WTC11 (cell line): ENCODE measurements around the gene LCMT2. TPM values are rescaled to one million over a fixed set of nuclear protein-coding genes. Genes with fewer than 3 reads are reported as not detected.

ENCODE experiments used
- ATAC-seq: fragments of 200-7000 bp; cut with Tn5 transposase; 2 replicates; pipeline ENCODE4 v1.10.0; 2021; ENCODE audit warnings: mild to moderate bottlenecking, moderate library complexity
- CTCF ChIA-PET: fragments of 300-600 bp; sonication (Branson Sonifier 250); formaldehyde crosslinking; loops from one replicate; lab custom pipeline; 2021; ENCODE audit warnings: antibody characterized with exemption; lab: Charles Lee
- POLR2A ChIA-PET: fragments of 350-600 bp; sonication (Branson Sonifier 250); formaldehyde crosslinking; loops from one replicate; lab custom pipeline; 2021; ENCODE audit warnings: antibody characterized with exemption; lab: Charles Lee
- DNase-seq: peaks from one replicate; pipeline ENCODE4 v3.0.0; 2021; ENCODE audit warnings: low spot score
- H3K27ac Mint-ChIP-seq: 2 replicates; pipeline ENCODE4 v1.8.0; 2021; ENCODE audit warnings: mixed read lengths
- H3K27me3 Mint-ChIP-seq: 2 replicates; pipeline ENCODE4 v1.8.0; 2021; ENCODE audit warnings: low read depth, mild to moderate bottlenecking, moderate library complexity, mixed read lengths
- H3K36me3 Mint-ChIP-seq: 2 replicates; pipeline ENCODE4 v1.8.0; 2021; ENCODE audit warnings: mixed read lengths
- H3K4me1 Mint-ChIP-seq: 2 replicates; pipeline ENCODE4 v1.8.0; 2022; ENCODE audit warnings: mixed read lengths
- H3K4me3 Mint-ChIP-seq: 2 replicates; pipeline ENCODE4 v1.8.0; 2021; ENCODE audit warnings: mild to moderate bottlenecking, moderate library complexity, mixed read lengths
- H3K9me3 Mint-ChIP-seq: 2 replicates; pipeline ENCODE4 v1.8.0; 2021; ENCODE audit warnings: mixed read lengths
- CBFB ChIP-seq: sonication (generic); formaldehyde crosslinking; IDR thresholded peaks from 2 replicates; pipeline ENCODE4 v1.8.1; 2022; ENCODE audit warnings: mild to moderate bottlenecking, low read depth, missing genetic modification reagents
- CDX4 ChIP-seq: fragments of 250-450 bp; sonication (Bioruptor Pico); IDR thresholded peaks from 2 replicates; pipeline ENCODE4 v1.9.0; 2021; ENCODE audit warnings: moderate library complexity, mild to moderate bottlenecking, inconsistent platforms, borderline replicate concordance
- FOXP4 ChIP-seq: sonication (generic); formaldehyde crosslinking; IDR thresholded peaks from 2 replicates; pipeline ENCODE4 v1.8.0; 2022; ENCODE audit warnings: mild to moderate bottlenecking, missing genetic modification reagents
- IRF2 ChIP-seq: sonication (generic); formaldehyde crosslinking; IDR thresholded peaks from 2 replicates; pipeline ENCODE4 v1.8.0; 2022; ENCODE audit warnings: low read depth, missing genetic modification reagents, borderline replicate concordance
- KAT7 ChIP-seq: sonication (generic); formaldehyde crosslinking; IDR thresholded peaks from 2 replicates; pipeline ENCODE4 v1.8.1; 2023; ENCODE audit warnings: missing genetic modification reagents, mild to moderate bottlenecking, borderline replicate concordance
- RELA ChIP-seq: sonication (generic); formaldehyde crosslinking; IDR thresholded peaks from 2 replicates; pipeline ENCODE4 v1.8.1; 2022; ENCODE audit warnings: missing genetic modification reagents, mild to moderate bottlenecking, borderline replicate concordance
- STAT6 ChIP-seq: sonication (generic); formaldehyde crosslinking; conservative IDR thresholded peaks from 2 replicates; pipeline ENCODE4 v1.8.1; 2023; ENCODE audit warnings: mild to moderate bottlenecking, low read depth, missing genetic modification reagents, moderate library complexity
- TEAD1 ChIP-seq: sonication (generic); formaldehyde crosslinking; IDR thresholded peaks from 2 replicates; pipeline ENCODE4 v1.8.0; 2022; ENCODE audit warnings: mild to moderate bottlenecking, missing genetic modification reagents
- ZNF232 ChIP-seq: sonication (generic); formaldehyde crosslinking; IDR thresholded peaks from 2 replicates; pipeline ENCODE4 v1.8.0; 2022; ENCODE audit warnings: mild to moderate bottlenecking, missing genetic modification reagents
- ZNF281 ChIP-seq: sonication (generic); formaldehyde crosslinking; IDR thresholded peaks from 2 replicates; pipeline ENCODE4 v1.8.0; 2023; ENCODE audit warnings: mild to moderate bottlenecking, missing genetic modification reagents
- ZNF416 ChIP-seq: fragments of 250-450 bp; sonication (Bioruptor Pico); IDR thresholded peaks from 2 replicates; pipeline ENCODE4 v1.9.0; 2021; ENCODE audit warnings: mild to moderate bottlenecking, inconsistent platforms
- total RNA-seq: library from RNA; stranded (reverse); gene quantifications from 3 replicates; pipeline ENCODE4 v1.2.3, GENCODE V29; 2021
- TF ChIP-seq, protein P1 (sequence below): sonication (generic); formaldehyde crosslinking; IDR thresholded peaks from 2 replicates; pipeline ENCODE4 v1.8.1; 2023; ENCODE audit warnings: mild to moderate bottlenecking, missing genetic modification reagents, moderate library complexity
- TF ChIP-seq, protein P2 (sequence below): fragments of 250-450 bp; sonication (Bioruptor Pico); IDR thresholded peaks from 2 replicates; pipeline ENCODE4 v1.9.0; 2021; ENCODE audit warnings: mild to moderate bottlenecking
- TF ChIP-seq, protein P3 (sequence below): sonication (generic); formaldehyde crosslinking; IDR thresholded peaks from 2 replicates; pipeline ENCODE4 v1.8.1; 2023; ENCODE audit warnings: mild to moderate bottlenecking, missing genetic modification reagents, moderate library complexity
- TF ChIP-seq, protein P4 (sequence below): fragments of 250-450 bp; sonication (Bioruptor Pico); IDR thresholded peaks from 2 replicates; pipeline ENCODE4 v2.1.2; 2022; ENCODE audit warnings: mild to moderate bottlenecking, moderate library complexity

LCMT2 gene
- total RNA-seq, 1 experiment from 2014 or later, result 7.6 TPM

- TF ChIP-seq, protein P1, sequence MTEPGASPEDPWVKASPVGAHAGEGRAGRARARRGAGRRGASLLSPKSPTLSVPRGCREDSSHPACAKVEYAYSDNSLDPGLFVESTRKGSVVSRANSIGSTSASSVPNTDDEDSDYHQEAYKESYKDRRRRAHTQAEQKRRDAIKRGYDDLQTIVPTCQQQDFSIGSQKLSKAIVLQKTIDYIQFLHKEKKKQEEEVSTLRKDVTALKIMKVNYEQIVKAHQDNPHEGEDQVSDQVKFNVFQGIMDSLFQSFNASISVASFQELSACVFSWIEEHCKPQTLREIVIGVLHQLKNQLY (CRISPR knock-in tag), result no peak
- TF ChIP-seq, protein P2, sequence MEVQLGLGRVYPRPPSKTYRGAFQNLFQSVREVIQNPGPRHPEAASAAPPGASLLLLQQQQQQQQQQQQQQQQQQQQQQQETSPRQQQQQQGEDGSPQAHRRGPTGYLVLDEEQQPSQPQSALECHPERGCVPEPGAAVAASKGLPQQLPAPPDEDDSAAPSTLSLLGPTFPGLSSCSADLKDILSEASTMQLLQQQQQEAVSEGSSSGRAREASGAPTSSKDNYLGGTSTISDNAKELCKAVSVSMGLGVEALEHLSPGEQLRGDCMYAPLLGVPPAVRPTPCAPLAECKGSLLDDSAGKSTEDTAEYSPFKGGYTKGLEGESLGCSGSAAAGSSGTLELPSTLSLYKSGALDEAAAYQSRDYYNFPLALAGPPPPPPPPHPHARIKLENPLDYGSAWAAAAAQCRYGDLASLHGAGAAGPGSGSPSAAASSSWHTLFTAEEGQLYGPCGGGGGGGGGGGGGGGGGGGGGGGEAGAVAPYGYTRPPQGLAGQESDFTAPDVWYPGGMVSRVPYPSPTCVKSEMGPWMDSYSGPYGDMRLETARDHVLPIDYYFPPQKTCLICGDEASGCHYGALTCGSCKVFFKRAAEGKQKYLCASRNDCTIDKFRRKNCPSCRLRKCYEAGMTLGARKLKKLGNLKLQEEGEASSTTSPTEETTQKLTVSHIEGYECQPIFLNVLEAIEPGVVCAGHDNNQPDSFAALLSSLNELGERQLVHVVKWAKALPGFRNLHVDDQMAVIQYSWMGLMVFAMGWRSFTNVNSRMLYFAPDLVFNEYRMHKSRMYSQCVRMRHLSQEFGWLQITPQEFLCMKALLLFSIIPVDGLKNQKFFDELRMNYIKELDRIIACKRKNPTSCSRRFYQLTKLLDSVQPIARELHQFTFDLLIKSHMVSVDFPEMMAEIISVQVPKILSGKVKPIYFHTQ (CRISPR knock-in tag), result no peak
- TF ChIP-seq, protein P3, sequence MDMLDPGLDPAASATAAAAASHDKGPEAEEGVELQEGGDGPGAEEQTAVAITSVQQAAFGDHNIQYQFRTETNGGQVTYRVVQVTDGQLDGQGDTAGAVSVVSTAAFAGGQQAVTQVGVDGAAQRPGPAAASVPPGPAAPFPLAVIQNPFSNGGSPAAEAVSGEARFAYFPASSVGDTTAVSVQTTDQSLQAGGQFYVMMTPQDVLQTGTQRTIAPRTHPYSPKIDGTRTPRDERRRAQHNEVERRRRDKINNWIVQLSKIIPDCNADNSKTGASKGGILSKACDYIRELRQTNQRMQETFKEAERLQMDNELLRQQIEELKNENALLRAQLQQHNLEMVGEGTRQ (CRISPR knock-in tag), result no peak
- TF ChIP-seq TEAD1 (CRISPR knock-in tag), result no peak
Measured at GRCh38 chr15:43299884-43300283, 30.5 kb downstream of the LCMT2 start (continued).

DNA sequence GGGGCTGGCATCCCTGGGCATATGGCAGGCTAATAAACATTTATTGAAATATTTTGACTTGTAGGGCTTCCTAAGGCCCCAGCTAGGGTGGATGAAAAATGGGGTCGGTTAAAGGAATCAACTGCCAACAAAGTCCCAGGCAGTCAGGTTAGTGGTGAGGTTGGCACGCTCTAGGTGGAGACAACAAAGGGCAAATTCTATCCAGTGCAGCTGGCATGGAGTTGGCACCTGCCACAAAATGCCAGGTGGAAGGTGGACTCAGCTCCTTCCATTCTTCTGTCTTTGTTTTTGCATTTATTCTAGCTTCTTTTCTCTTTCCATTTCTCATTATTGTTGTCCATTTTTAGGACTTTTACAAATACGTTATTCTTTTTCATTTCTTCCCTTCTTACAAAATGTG, 31.0 kb downstream of the LCMT2 start:
- ATAC-seq (no peak), DNase-seq (no peak)
- H3K4me1 Mint-ChIP-seq, result peaks cover 13% of the 10 kb centered on the region
- CTCF ChIA-PET, result no interaction called here
- TF ChIP-seq ZNF416 (CRISPR knock-in tag), result no peak
- no peak for TF ChIP-seq FOXP4 (CRISPR knock-in tag)
- no peak for TF ChIP-seq ZNF232
- no peak for TF ChIP-seq STAT6 (CRISPR knock-in tag)
- no peak for TF ChIP-seq CDX4
- no peak overlapping the region for H3K4me3 Mint-ChIP-seq
- POLR2A ChIA-PET, result no interaction called here
- no peaks in the 10 kb centered on the region; the same call in none of the 2 replicates for H3K27me3 Mint-ChIP-seq
- H3K36me3 Mint-ChIP-seq, result no peaks in the 10 kb centered on the region
- H3K9me3 Mint-ChIP-seq, result no peaks in the 10 kb centered on the region
- H3K27ac Mint-ChIP-seq, result no peak overlapping the region

DNA sequence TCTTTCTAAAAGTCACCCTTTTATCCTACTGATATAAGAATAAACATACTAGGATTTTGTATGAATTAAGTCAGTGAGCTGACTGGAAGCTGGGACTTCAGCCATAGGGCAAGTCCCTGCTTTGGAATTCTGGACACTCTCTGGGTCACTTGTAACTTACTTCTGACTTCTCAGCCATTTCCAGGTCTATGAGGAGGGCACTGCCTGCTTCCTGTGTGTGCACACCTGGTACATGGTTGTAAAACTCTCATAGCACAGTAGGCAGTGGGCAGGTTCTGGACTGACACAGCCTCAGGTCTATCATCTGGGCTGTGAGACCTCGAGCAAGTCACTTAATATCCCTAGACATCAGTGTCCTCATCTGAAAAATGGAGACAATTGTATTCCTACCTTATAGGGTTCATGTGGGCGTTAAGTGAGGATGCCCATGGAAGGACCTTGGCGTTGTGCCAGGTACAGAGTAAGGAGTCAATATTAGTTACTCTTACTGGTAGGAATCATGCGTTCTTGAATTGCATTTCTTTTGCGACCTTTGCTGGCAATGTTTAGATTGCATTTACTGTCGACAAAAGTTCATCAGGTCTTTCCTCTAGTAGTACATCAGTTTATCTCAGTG, 36.2 kb downstream of the LCMT2 start:
- DNase-seq (no peak), ATAC-seq (no peak)
- ChIA-PET POLR2A (no interaction called here), CTCF (interaction anchor here (1.0 to 1.7 kb wide), 7 partner anchors 7 to 90 kb away, joined by 3 to 14 read pairs (median 6); partner anchors contain the start of gene TGM7)
- no peak overlapping the region for H3K27ac Mint-ChIP-seq
- H3K27me3 Mint-ChIP-seq, result peaks cover 8% of the 10 kb centered on the region
- no peaks in the 10 kb centered on the region for H3K9me3 Mint-ChIP-seq
- peak overlapping the region; percentile 56 for H3K4me3 Mint-ChIP-seq
- H3K4me1 Mint-ChIP-seq, result peaks cover 25% of the 10 kb centered on the region
- no peaks in the 10 kb centered on the region for H3K36me3 Mint-ChIP-seq
- TF ChIP-seq KAT7 (CRISPR knock-in tag) (no peak), CBFB (CRISPR knock-in tag) (no peak), IRF2 (CRISPR knock-in tag) (no peak), ZNF281 (CRISPR knock-in tag) (no peak), RELA (no peak)
- TF ChIP-seq, protein P4, sequence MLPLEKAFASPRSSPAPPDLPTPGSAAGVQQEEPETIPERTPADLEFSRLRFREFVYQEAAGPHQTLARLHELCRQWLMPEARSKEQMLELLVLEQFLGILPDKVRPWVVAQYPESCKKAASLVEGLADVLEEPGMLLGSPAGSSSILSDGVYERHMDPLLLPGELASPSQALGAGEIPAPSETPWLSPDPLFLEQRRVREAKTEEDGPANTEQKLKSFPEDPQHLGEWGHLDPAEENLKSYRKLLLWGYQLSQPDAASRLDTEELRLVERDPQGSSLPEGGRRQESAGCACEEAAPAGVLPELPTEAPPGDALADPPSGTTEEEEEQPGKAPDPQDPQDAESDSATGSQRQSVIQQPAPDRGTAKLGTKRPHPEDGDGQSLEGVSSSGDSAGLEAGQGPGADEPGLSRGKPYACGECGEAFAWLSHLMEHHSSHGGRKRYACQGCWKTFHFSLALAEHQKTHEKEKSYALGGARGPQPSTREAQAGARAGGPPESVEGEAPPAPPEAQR, result no peak
